T-cell (primary cell): ENCODE measurements around the gene MAP6. TPM values are rescaled to one million over a fixed set of nuclear protein-coding genes. Genes with fewer than 3 reads are reported as not detected.

Source experiments
- ATAC-seq, 4 experiments: fragments of 200-7000 bp in 3 of 4; fragments of 150-1000 bp in 1 of 4; cut with Tn5 transposase; replicated peaks in 1 of 4; 1 replicate in 3 of 4; 2 replicates in 1 of 4; pipeline ENCODE4 v1.10.0; 2021; ENCODE audit warnings: moderate library complexity in 3 of 4, mild to moderate bottlenecking in 2 of 4, moderate number of reproducible peaks in 1 of 4
- CTCF ChIA-PET, 2 donors: fragments of 300-600 bp; sonication (Branson Sonifier 250); formaldehyde crosslinking; loops; one replicate each; lab custom pipeline; 2022; ENCODE audit warnings: antibody characterized with exemption in 2 of 2; lab: Charles Lee
- POLR2A ChIA-PET, 2 donors: fragments of 300-600 bp; sonication (Branson Sonifier 250); formaldehyde crosslinking; loops; one replicate each; lab custom pipeline; 2022; ENCODE audit warnings: antibody characterized with exemption in 2 of 2; lab: Charles Lee
- DNase-seq, 35 experiments: peaks; one replicate each; pipeline versions ENCODE4 v3.0.0 to v3.0.0-alpha.2; 2013 to 2023
- H3K27ac ChIP-seq: one replicate; pipeline ENCODE4 v1.5.1; 2013; ENCODE audit warnings: low read length
- H3K27me3 ChIP-seq, 2 experiments: replicated peaks in 1 of 2; 1 replicate in 1 of 2; 2 replicates in 1 of 2; pipeline versions ENCODE4 v1.6.1 to v1.7.0; 2013; ENCODE audit warnings: low read length in 1 of 2, mixed read lengths in 1 of 2; ENCODE audit not compliant: control insufficient read depth in 2 of 2, insufficient read depth in 2 of 2; ENCODE audit errors: extremely low read depth in 1 of 2
- H3K36me3 ChIP-seq, 2 donors: 1 replicate in 1 of 2; 2 replicates in 1 of 2; pipeline versions ENCODE4 v1.6.1 to v1.7.0; 2013; ENCODE audit warnings: low read length in 1 of 2; ENCODE audit not compliant: control insufficient read depth in 2 of 2, insufficient read depth in 1 of 2; ENCODE audit errors: extremely low read depth in 1 of 2
- H3K4me1 ChIP-seq, 2 experiments: 1 replicate in 1 of 2; 2 replicates in 1 of 2; pipeline versions ENCODE4 v1.6.1 to v1.7.0; 2013; ENCODE audit warnings: low read length in 2 of 2, mixed read lengths in 1 of 2; ENCODE audit not compliant: insufficient read depth in 2 of 2, control insufficient read depth in 1 of 2; ENCODE audit errors: extremely low read depth in 1 of 2
- H3K4me3 ChIP-seq, 2 donors: 1 replicate in 1 of 2; 2 replicates in 1 of 2; pipeline versions ENCODE4 v1.5.1 to v1.7.0; 2013; ENCODE audit warnings: mild to moderate bottlenecking in 2 of 2, low read length in 1 of 2, moderate library complexity in 1 of 2; ENCODE audit not compliant: control insufficient read depth in 1 of 2; ENCODE audit errors: extremely low read depth in 1 of 2
- H3K9me3 ChIP-seq: 2 replicates; pipeline ENCODE4 v1.7.0; 2013
- H3K27ac Mint-ChIP-seq, 2 donors: one replicate each; pipeline ENCODE4 v1.8.0; 2020 to 2021; ENCODE audit warnings: mild to moderate bottlenecking in 2 of 2, mixed read lengths in 2 of 2
- H3K27me3 Mint-ChIP-seq, 2 donors: one replicate each; pipeline ENCODE4 v1.8.0; 2021 to 2022; ENCODE audit warnings: mixed read lengths in 2 of 2
- H3K36me3 Mint-ChIP-seq: one replicate; pipeline ENCODE4 v1.8.0; 2021; ENCODE audit warnings: mixed read lengths
- H3K4me1 Mint-ChIP-seq, 3 donors: one replicate each; pipeline ENCODE4 v1.8.0; 2020 to 2022; ENCODE audit warnings: mixed read lengths in 3 of 3, mild to moderate bottlenecking in 1 of 3
- H3K4me3 Mint-ChIP-seq, 3 donors: one replicate each; pipeline ENCODE4 v1.8.0; 2020 to 2022; ENCODE audit warnings: mild to moderate bottlenecking in 3 of 3, mixed read lengths in 3 of 3, moderate library complexity in 3 of 3
- H3K9me3 Mint-ChIP-seq, 3 donors: one replicate each; pipeline ENCODE4 v1.8.0; 2020 to 2022; ENCODE audit warnings: mixed read lengths in 3 of 3
- WGBS: methylation state at CpG from one replicate; pipeline ENCODE4 v1.1.5; 2013; ENCODE audit warnings: missing lambda C conversion rate; ENCODE audit not compliant: insufficient coverage; 5-methylcytosine and 5-hydroxymethylcytosine counted together
- total RNA-seq, 35 experiments: library from RNA in 6 of 35; stranded (reverse) in 6 of 35; fragments of 120-200 nt in 1 of 35; gene quantifications; one replicate each; pipeline versions ENCODE4 v1.2.1 to v1.2.4 and lab custom pipeline; 2013 to 2026

Gene MAP6
- total RNA-seq, 5 donors from 2014 or later (not counting 1 experiment from before 2014, with no cell fraction given), result 0.19 to 0.35 (median 0.30) TPM; not detected in 2

DNA sequence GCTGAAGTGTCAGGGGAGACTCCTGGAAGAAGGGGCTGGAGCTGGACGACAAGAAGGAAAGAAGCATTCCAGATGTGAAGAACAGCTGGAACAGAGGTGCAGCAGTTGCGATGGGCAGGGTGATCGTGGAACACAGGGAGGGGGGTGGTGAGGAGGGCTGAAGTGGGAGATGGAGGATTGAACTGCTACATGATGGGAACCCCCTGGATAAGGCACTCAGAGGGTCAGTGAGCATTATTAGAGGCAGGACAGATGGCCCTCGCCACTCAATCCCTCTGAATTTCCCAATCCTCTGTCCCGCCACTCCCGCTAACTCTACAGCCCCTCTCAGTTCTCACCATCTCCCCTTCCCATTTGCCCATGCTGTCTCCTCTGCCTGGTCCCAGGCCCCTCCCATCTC, 92.8 kb downstream of the MAP6 start:
- ATAC-seq, result no peak
- Histone ChIP-seq H3K4me1 (no peaks in the 10 kb centered on the region), H3K4me3 (no peak overlapping the region), H3K9me3 (no peaks in the 10 kb centered on the region), H3K36me3 (peaks cover 12% of the 10 kb centered on the region in 2 donors), H3K27me3 (peaks cover 0 to 2% of the 10 kb centered on the region in 2 experiments), H3K27ac (no peak overlapping the region)
- WGBS, result 98% methylated on average over 4 of the region's 6 CpGs
- H3K36me3 Mint-ChIP-seq, result peaks cover 4% of the 10 kb centered on the region
- POLR2A ChIA-PET, result interaction anchor here in 1 of 2 donors (0.7 kb wide), 1 partner anchor 14 kb away, joined by 5 read pairs; the partner anchor contains the start of gene SERPINH1
- CTCF ChIA-PET, result interaction anchor here in 1 of 2 donors (0.7 kb wide), 1 partner anchor 117 kb away, joined by 4 read pairs; no protein-coding TSS in a partner anchor
- H3K27me3 Mint-ChIP-seq, result peaks cover 0 to 3% of the 10 kb centered on the region in 2 donors
- H3K4me3 Mint-ChIP-seq, result no peak overlapping the region
- no peak overlapping the region for H3K27ac Mint-ChIP-seq
- H3K4me1 Mint-ChIP-seq, result peaks cover 3 to 11% (median 6%) of the 10 kb centered on the region in 3 donors
- H3K9me3 Mint-ChIP-seq, result no peaks in the 10 kb centered on the region
- DNase-seq, result no peak

DNA sequence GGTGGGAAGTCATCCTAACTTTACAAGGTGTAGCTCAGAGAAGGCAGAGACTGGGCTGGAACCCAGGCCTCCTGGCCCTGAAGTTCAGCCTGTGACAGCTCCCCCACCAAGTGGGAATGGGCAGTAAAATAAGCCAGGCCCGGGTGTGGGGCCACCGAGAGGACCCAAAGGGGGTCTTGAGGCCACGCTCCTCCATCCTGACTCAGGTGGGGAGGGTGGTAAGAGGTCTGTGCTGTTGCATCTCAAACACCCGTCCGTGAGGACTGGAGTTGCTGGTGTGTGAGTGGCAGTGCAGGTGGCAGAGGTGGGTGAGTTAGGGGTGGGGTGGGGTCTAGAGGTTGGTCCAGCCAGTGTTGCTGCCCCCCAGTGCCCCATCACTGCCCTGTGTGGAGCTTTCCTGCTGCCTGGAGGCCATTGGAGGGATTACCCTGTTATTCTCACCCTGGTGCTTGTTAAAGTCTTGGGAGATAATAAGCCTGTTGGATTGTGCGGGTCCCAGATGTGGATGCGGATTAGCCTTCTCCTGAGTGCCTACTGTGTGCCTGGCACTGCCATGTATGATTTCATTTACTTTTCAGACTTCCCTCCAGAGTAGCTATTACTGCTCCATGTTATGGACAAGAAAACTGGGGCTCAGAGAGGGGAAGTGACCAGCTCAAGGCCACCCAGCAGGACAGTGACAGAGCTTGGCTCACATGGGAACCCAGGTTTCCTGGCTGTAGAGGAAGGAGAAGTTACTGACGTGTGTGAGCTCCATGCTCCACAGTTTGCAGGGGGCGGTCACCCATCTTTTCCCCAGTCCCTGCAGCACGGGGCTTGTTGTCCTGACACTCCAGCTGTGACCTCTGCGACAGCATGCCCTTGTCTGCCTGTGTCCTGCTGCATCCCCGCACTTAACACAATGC, 93.9 kb downstream of the MAP6 start:
- H3K27me3 ChIP-seq, result peaks cover 0 to 2% of the 10 kb centered on the region in 2 experiments
- H3K36me3 ChIP-seq, result peaks cover 18 to 22% of the 10 kb centered on the region in 2 donors
- WGBS, result 79% methylated on average over 10 of the region's 12 CpGs
- ChIA-PET POLR2A (interaction anchor here in 1 of 2 donors (0.6 kb wide), 1 partner anchor 299 kb away, joined by 3 read pairs; no protein-coding TSS in a partner anchor), CTCF (interaction anchor here (0.7 to 1.2 kb wide), 2 partner anchors 38 to 320 kb away, joined by 3 read pairs; no protein-coding TSS in a partner anchor)
- H3K27me3 Mint-ChIP-seq, result peaks cover 0 to 3% of the 10 kb centered on the region in 2 donors
- peaks cover 3 to 11% (median 6%) of the 10 kb centered on the region in 3 donors for H3K4me1 Mint-ChIP-seq
- no peak overlapping the region for H3K27ac ChIP-seq
- no peak overlapping the region for H3K27ac Mint-ChIP-seq
- H3K36me3 Mint-ChIP-seq, result peaks cover 8% of the 10 kb centered on the region
- no peak overlapping the region for H3K4me3 Mint-ChIP-seq
- H3K4me3 ChIP-seq, result no peak overlapping the region
- H3K9me3 ChIP-seq, result no peaks in the 10 kb centered on the region
- H3K4me1 ChIP-seq, result no peaks in the 10 kb centered on the region
- DNase-seq (no peak), ATAC-seq (no peak)
- H3K9me3 Mint-ChIP-seq, result no peaks in the 10 kb centered on the region

DNA sequence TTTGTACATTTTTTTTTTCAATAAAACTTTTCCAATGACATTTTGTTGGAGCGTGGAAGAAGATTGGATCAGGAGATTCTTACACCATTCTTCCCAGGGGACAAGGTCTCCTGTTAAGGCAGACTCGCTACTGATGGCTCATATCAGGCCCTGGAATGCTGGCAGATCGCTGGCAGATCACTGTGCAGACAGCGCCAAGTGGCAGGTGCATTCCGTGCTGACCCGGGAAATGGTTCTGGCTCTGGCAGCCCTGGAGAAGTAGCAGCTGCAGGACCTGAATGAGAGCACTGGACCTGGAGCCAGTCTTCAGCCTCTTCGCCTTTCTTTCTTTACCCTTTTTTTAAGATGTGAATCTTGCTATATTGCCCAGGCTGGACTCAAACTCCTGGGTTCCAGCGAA, 96.1 kb downstream of the MAP6 start:
- Histone ChIP-seq H3K4me3 (no peak overlapping the region), H3K27ac (no peak overlapping the region), H3K27me3 (peaks cover 0 to 2% of the 10 kb centered on the region in 2 experiments), H3K9me3 (no peaks in the 10 kb centered on the region), H3K4me1 (no peaks in the 10 kb centered on the region), H3K36me3 (peaks cover 24 to 30% of the 10 kb centered on the region in 2 donors)
- ChIA-PET POLR2A (no interaction called here), CTCF (no interaction called here)
- Mint-ChIP-seq H3K4me1 (peaks cover 3 to 11% (median 6%) of the 10 kb centered on the region in 3 donors), H3K9me3 (no peaks in the 10 kb centered on the region), H3K36me3 (peaks cover 18% of the 10 kb centered on the region), H3K4me3 (no peak overlapping the region), H3K27me3 (no peaks in the 10 kb centered on the region), H3K27ac (no peak overlapping the region)
- 79% methylated on average over 6 of the region's 8 CpGs for WGBS
- no peak for ATAC-seq
- DNase-seq, result no peak

DNA sequence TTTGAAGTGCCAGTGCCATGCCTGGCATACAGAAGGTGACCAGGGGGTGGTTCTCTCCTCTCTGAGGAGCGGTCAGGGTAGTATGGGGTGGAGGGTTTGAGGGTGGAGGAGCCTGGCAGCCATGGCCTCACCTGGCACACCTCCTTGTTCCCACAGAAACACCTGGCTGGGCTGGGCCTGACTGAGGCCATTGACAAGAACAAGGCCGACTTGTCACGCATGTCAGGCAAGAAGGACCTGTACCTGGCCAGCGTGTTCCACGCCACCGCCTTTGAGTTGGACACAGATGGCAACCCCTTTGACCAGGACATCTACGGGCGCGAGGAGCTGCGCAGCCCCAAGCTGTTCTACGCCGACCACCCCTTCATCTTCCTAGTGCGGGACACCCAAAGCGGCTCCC, 97.2 kb downstream of the MAP6 start:
- no peaks in the 10 kb centered on the region for H3K9me3 ChIP-seq
- peaks cover 3 to 9% (median 6%) of the 10 kb centered on the region in 3 donors for H3K4me1 Mint-ChIP-seq
- ATAC-seq, result no peak
- H3K36me3 Mint-ChIP-seq, result peaks cover 18% of the 10 kb centered on the region
- H3K9me3 Mint-ChIP-seq, result no peaks in the 10 kb centered on the region
- no peak overlapping the region for H3K4me3 Mint-ChIP-seq
- WGBS, result 100% methylated on average over 7 of the region's 14 CpGs
- no peaks in the 10 kb centered on the region for H3K27me3 Mint-ChIP-seq
- H3K27ac ChIP-seq, result no peak overlapping the region
- ChIA-PET POLR2A (no interaction called here), CTCF (interaction anchor here in 1 of 2 donors (0.5 kb wide), 1 partner anchor 1958 kb away, joined by 3 read pairs; no protein-coding TSS in a partner anchor)
- peaks cover 0 to 3% of the 10 kb centered on the region in 2 experiments for H3K4me1 ChIP-seq
- H3K27ac Mint-ChIP-seq, result no peak overlapping the region
- no peak overlapping the region for H3K4me3 ChIP-seq
- no peaks in the 10 kb centered on the region for H3K27me3 ChIP-seq
- DNase-seq, result no peak
- peaks cover 28 to 30% of the 10 kb centered on the region in 2 donors for H3K36me3 ChIP-seq

DNA sequence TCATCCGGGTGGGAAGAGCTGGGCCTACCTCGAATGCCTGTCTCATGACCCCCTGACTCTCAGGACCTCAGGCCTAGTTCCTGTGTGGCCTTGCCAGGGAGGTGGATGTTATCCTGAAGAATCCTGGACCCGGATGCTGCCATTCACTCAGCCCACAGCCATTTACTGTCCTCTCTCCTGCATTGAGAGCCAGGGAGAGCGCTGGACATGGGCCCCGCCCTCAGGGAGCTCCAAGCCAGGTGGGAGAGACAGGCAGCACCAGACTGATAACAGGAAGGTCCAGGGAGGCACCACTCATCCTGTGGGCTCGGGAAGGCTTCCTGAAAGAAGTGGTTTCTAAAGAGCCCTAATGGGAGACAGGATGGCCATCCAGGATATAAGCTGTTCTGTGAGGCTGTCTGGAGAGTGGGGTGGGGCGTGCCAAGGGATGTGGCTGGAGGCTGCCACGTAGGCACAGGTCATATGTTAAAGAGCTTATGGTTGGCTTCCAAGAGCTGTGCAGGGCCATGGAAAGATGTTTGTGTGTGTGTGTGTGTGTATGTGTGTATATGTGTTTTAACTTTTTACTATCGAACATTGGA, 98.2 kb downstream of the MAP6 start:
- H3K27ac ChIP-seq, result no peak overlapping the region
- 95% methylated on average over 6 of the region's 9 CpGs for WGBS
- H3K9me3 Mint-ChIP-seq, result no peaks in the 10 kb centered on the region
- H3K27me3 ChIP-seq, result no peaks in the 10 kb centered on the region
- H3K9me3 ChIP-seq, result no peaks in the 10 kb centered on the region
- ChIA-PET CTCF (no interaction called here), POLR2A (no interaction called here)
- peaks cover 18% of the 10 kb centered on the region for H3K36me3 Mint-ChIP-seq
- no peaks in the 10 kb centered on the region for H3K27me3 Mint-ChIP-seq
- peaks cover 5 to 8% (median 6%) of the 10 kb centered on the region in 3 donors for H3K4me1 Mint-ChIP-seq
- peaks cover 0 to 12% of the 10 kb centered on the region in 2 experiments for H3K4me1 ChIP-seq
- H3K36me3 ChIP-seq, result peaks cover 28 to 30% of the 10 kb centered on the region in 2 donors
- DNase-seq, result no peak
- H3K4me3 ChIP-seq, result no peak overlapping the region
- H3K27ac Mint-ChIP-seq, result no peak overlapping the region
- no peak overlapping the region for H3K4me3 Mint-ChIP-seq
- no peak for ATAC-seq

DNA sequence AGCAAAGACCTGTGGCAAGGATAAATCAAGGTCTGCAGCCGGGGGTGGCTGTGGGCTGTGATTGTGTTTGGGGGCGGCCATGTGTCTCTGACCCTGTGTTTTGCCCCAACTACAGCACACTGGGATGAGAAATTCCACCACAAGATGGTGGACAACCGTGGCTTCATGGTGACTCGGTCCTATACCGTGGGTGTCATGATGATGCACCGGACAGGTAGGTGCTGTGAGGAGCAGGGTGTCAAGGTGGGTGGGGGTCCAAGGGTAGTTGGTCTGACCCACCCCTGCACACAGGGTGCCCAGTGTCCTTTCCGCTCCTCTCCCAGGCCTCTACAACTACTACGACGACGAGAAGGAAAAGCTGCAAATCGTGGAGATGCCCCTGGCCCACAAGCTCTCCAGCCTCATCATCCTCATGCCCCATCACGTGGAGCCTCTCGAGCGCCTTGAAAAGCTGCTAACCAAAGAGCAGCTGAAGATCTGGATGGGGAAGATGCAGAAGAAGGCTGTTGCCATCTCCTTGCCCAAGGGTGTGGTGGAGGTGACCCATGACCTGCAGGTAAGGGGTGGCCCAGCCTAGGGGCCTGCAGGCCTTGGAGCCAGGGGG, 100.1 kb downstream of the MAP6 start:
- ATAC-seq (no peak), DNase-seq (no peak)
- Mint-ChIP-seq H3K4me1 (peaks cover 20 to 24% (median 22%) of the 10 kb centered on the region in 3 donors), H3K27me3 (no peaks in the 10 kb centered on the region), H3K27ac (no peak overlapping the region), H3K36me3 (peaks cover 18% of the 10 kb centered on the region), H3K4me3 (no peak overlapping the region), H3K9me3 (no peaks in the 10 kb centered on the region)
- ChIA-PET CTCF (no interaction called here), POLR2A (interaction anchor here in 1 of 2 donors (0.7 kb wide), 1 partner anchor 35 kb away, joined by 3 read pairs; no protein-coding TSS in a partner anchor)
- Histone ChIP-seq H3K4me3 (no peak overlapping the region), H3K36me3 (peaks cover 21 to 30% of the 10 kb centered on the region in 2 donors), H3K4me1 (peaks cover 0 to 27% of the 10 kb centered on the region in 2 experiments), H3K27ac (no peak overlapping the region), H3K27me3 (no peaks in the 10 kb centered on the region), H3K9me3 (no peaks in the 10 kb centered on the region)
- 67% methylated on average over 3 of the region's 14 CpGs for WGBS
